CD4-positive, alpha-beta T cell treated with Interleukin-21 for 1 hour (primary cell): ENCODE measurements around the gene KRT72.

Experiments used
- DNase-seq: peaks from one replicate; pipeline ENCODE4 v3.0.0-alpha.2; 2020

KRT72 gene

GRCh38 chr12:52600941-52601481 is at the start of gene KRT72:
KRT72 (minus strand) TSS chr12:52601463; CDS start chr12:52601452, 11 bp downstream.
- DNase-seq: no peak

GRCh38 chr12:52650520-52651081 is 49.3 kb upstream of the KRT72 start:
- DNase-seq: no peak

GRCh38 chr12:52649066-52649465 is 47.8 kb upstream of the KRT72 start:
- DNase-seq: no peak

- DNase-seq: no peak
Observed at GRCh38 chr12:52648012-52648550, 46.8 kb upstream of the KRT72 start.

GRCh38 chr12:52647601-52648000 is 46.3 kb upstream of the KRT72 start:
- no peak for DNase-seq

GRCh38 chr12:52646613-52647012 is 45.4 kb upstream of the KRT72 start:
- no peak for DNase-seq

- DNase-seq: no peak
Observed at GRCh38 chr12:52645982-52646381, 44.7 kb upstream of the KRT72 start.

GRCh38 chr12:52645120-52645761 is 44.0 kb upstream of the KRT72 start:
- peak; percentile 61 for DNase-seq

GRCh38 chr12:52644078-52644415 is 42.8 kb upstream of the KRT72 start:
- DNase-seq: no peak

- no peak for DNase-seq
Observed at GRCh38 chr12:52643233-52644077, 42.2 kb upstream of the KRT72 start.

- DNase-seq: no peak
Observed at GRCh38 chr12:52641468-52641867, 40.2 kb upstream of the KRT72 start.

- DNase-seq: no peak
Observed at GRCh38 chr12:52637299-52637698, 36.0 kb upstream of the KRT72 start.

- no peak for DNase-seq
Observed at GRCh38 chr12:52636592-52637258, 35.5 kb upstream of the KRT72 start.

- DNase-seq: no peak
Observed at GRCh38 chr12:52636189-52636588, 34.9 kb upstream of the KRT72 start.

- DNase-seq: no peak
Observed at GRCh38 chr12:52634266-52635056, 33.2 kb upstream of the KRT72 start.

GRCh38 chr12:52633383-52633782 is 32.1 kb upstream of the KRT72 start:
- peak; percentile 20 for DNase-seq

GRCh38 chr12:52632656-52633055 is 31.4 kb upstream of the KRT72 start:
- DNase-seq: no peak

GRCh38 chr12:52631676-52632459 is 30.6 kb upstream of the KRT72 start:
- DNase-seq: no peak

- DNase-seq: no peak
Observed at GRCh38 chr12:52631264-52631663, 30.0 kb upstream of the KRT72 start.

- no peak for DNase-seq
Observed at GRCh38 chr12:52630599-52631200, 29.4 kb upstream of the KRT72 start.

GRCh38 chr12:52630008-52630500 is 28.8 kb upstream of the KRT72 start:
- DNase-seq: no peak
